Measurements from ENCODE around the gene TMEM89.

TMEM89 gene, protein sequence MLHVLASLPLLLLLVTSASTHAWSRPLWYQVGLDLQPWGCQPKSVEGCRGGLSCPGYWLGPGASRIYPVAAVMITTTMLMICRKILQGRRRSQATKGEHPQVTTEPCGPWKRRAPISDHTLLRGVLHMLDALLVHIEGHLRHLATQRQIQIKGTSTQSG

DNA sequence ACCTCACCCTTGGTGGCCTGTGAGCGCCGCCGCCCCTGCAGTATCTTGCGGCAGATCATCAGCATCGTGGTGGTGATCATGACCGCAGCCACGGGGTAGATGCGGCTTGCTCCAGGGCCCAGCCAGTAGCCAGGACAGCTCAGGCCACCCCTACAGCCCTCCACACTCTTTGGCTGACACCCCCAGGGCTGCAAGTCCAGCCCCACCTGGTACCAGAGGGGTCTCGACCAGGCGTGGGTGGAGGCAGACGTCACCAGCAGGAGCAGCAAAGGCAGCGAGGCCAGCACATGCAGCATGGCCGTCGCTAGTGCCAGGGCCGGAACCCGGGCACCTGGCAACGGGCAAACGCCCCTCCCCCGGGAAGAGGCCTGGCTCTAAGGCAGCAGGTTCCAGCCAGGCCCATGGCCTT lies at the start of gene TMEM89:
TMEM89 (minus strand) TSS at position 309 of the 409 bp plus-strand sequence; CDS start at position 296, 13 bp downstream.
- DNase-seq = no peak

DNA sequence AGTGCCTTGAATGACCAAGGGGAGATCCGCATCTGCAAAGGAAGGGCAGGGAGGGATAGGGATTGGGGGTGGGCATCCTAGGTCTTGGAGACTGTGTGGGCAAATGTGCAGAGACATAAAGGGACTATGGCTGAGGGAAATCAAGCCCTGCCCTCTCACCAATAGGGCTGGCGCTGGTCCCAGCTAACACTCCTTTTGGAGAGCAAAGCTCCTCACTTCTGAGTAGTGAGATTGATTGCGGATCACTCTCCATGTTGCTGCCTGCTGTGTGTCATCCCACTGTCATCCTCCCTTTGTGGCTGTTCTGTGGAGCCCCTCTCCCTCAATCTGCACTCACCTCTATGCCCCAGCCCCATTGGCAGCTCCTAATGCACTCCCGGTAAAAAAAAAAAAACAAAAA lies 43.4 kb upstream of the TMEM89 start:
- no peak for DNase-seq

DNA sequence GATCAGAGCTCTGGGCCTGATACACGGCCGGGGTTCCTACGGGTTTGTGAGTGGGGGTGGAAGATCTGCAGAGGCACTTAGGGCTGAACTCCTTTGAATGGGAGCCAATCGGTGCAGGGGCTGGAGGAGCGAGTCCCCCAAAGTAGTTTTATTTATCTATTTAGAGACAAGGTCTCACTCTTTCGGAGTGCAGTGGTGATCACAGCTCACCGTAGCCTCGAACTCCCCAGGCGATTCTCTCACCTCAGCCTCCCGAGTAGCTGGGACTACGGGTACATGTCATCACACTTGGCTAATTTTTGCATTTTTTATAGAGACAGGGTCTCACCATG lies 42.7 kb upstream of the TMEM89 start:
- no peak for DNase-seq

DNA sequence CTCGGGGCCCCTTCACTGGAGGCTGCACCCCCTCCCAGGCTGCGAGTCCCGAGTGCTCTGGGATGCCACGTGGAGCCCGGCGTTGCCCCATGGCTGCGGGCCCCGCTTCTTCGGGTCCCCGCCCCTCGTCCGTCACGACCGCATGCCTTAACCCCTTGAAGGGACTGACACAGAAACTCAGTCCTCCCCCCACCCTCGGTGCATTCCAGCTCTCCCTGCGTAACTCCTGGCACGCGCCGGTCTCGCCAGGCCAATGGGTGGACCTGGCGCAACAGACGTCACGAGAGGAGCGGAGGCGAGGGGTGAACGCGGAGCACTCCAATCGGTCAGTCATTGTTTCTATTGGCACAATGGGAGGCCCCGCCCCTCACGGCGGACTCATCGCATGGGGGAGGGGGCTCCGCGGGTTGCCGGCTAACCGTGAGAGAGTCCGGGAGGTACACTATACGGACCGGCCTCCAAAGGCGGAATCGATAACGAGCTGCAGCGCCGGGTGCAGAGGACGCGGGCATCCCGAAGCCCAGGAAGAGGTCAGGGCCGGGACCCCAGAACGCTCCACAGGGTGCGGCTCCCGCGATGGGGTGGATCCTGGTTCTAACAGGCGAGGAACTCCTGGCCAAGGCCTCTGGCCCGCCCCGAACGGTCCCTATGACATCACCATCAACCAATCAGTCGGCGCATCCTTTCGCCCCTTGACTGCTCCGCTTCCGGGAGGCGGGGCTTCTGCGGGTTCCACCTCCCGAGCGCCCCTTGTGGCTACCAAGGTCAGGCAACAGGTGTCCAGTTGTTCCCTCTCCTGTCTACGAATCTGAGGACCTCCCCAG lies 42.1 kb upstream of the TMEM89 start:
- DNase-seq = peak; percentile 96

DNA sequence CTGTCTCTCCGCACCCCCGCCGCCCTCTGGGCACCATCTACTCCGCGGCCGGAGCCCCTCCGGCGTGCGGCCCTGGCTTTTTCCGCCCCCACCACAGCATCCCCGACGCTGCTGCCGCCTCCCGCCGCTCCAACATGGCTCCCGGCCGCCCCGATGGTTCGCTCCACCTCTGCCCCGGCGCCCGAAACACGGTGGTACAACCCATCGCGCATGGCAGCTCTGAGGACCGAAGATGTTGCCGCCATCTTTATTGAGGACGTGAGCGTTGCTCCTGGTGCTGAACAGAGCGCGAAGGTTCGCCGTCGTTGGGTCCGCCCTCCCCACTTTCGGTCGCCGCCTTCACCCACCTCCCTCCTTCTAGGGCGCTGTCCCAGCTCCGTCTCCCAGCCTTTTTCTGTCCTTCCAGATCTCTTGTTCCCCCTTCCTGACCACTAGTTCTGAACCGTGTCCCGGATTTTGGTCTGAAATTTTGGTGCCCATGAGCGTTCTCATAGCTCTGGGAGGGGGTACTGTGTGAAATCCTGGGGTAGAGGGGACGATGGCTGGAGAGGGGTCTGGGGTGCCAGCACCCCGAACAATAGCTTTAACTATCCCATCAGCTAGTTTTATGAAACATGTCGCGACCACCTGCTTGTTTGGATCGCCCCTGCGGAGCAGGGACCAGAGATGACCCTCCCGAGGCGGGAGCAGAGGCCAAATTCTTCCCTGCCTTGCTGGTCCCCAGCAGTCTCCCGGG lies 41.4 kb upstream of the TMEM89 start, which contains the start of gene CELSR3:
CELSR3 (minus strand) TSS at position 134 of the 736 bp plus-strand sequence. CDS start 252 bp downstream, outside the sequence.
- peak; percentile 85 for DNase-seq

DNA sequence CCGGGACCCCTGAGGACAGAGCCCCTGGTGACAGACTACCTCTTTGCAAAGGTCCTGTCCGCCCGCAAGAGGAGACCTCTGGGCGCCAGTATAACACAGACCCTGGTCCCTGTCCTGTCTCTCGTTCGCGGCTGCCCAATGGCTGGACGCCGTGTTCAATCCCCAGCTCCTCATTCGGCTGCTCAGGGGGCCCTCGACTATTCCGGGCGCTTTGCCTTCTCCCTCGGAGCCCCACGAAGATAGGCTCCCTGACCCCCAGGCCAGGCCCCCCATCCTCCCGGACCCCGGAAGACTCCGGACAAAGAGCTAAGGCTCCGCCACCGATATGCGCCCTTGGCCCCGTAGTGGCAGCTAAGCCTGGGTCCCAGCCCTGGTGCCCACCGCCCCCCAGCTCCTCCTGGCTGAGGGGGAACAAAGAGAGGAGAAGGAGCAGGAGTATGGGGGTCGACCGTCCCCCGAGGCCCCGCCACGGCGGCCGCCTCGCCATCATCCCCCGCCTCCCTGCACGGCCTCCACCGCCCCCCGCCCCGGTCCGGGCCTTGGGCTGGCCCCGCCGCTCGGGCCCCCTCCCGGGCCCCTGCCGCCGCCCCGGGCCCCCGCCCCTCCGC lies 40.7 kb upstream of the TMEM89 start:
- no peak for DNase-seq

DNA sequence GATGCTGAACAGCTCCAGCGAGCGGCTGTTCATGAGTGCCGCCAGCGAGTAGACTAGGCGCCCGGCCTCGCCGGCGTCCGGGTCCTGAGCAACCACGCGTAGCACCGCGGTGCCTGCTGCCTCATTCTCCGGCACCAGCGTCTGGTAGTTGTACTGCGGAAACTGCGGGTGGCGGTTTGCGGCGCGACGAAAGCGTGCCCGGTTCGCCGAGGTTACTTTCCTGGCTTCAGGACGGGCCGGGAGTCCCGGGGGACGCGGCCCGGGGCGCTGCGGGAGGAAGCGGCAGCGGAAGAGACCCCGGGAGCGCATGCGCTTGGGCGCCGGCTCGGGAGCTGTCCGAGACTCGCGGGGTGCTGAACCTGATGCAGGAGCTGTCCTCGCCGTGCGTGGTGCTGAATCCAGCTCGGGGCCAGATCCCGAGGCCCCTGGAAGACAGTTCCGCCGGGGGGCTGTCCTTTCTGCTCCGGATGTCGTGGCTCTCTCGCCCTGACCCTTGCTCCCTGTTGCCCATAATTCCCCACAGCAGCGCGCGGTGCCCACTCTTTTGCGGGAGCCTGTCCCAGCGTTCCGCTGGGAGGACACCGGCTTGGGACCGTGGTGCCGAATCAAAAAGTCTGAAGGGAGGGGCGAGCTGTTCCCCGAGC lies 40.1 kb upstream of the TMEM89 start:
- peak; percentile 96 for DNase-seq

DNA sequence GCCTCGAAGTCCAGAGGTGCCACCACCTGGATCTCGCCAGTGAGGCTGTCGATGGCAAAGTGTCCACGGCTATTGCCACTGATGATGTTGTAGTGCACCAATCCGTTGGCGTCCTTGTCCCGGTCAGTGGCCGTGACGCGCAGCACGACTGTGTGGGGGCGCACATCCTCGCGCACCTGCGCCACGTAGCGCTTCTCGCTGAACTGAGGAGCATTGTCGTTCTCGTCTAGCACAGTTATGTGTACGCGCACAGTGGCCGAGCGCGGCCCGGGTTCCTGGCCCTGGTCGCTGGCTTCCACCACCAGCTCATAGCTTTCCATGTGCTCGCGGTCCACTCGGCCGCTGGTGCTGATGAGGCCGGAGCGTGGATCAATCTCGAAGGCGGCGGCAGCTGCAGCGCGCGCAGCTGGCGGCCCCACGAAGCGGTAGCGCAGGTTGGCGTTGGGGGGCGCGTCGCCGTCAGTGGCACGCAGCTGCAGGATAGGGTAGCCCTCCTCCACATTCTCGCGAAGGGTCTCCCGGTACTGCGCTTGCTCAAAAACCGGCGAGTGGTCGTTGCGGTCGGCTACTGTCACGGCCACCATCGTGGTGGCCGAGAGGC lies 39.3 kb upstream of the TMEM89 start:
- DNase-seq = no peak

DNA sequence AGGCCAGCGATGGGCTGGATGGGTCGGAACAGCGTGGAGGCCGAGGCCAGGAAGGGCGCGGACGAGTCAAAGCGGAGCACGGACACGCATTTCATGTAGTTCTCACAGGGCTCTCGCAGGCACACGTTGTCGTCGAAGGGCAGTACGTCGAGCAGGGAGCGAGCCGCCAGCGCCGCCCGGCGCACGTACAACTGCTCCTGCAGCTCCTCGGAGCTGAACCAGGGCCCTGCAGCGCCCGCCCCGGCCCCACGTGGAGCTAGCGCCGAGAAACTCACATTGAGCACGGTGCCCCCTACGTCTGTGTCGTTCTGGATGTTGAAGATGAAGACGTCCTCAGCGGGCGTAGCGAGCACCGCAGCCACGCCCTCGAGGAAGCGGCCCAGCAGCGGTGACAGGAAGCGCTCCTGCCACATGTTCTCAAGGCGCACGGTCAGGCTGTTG lies 35.3 kb upstream of the TMEM89 start:
- peak; percentile 65 for DNase-seq

DNA sequence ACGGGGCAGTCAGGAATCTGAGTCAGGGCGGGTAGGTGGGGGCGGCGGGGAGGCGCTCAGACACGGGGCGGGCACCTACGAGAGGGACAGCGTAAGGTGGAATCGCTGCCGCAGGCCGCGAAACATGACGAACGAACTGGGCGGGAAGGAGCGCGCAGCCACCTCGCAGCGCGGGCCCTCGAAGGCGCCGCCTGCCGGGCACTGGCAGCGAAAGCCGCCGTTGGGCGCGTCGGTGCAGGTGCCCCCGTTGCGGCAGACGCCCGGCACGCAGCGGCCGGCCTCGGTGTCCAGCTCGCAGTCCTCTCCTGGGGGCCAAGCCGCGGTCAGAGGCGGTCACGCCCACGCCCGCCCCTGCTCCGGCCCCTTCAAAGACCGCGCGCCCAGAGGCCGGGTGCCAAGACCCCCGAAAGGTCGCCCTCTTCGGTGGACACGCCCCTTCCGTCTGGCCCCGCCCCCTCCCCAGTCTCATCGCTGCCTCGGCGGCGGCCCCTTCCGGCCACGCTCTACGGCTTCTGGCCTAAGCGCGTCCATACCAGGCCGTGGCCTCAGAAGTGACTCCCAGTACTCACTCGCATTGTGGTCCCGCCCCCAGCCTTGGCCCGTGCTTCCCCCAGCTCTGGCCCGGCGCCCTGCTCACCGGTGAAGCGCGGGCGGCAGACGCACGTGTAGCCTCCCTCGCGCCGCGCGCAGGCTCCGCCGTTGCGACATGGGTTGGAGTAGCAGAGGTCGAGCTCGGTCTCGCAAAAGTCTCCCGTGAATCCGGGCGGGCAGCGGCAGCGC lies 34.7 kb upstream of the TMEM89 start:
- DNase-seq = peak; percentile 93

DNA sequence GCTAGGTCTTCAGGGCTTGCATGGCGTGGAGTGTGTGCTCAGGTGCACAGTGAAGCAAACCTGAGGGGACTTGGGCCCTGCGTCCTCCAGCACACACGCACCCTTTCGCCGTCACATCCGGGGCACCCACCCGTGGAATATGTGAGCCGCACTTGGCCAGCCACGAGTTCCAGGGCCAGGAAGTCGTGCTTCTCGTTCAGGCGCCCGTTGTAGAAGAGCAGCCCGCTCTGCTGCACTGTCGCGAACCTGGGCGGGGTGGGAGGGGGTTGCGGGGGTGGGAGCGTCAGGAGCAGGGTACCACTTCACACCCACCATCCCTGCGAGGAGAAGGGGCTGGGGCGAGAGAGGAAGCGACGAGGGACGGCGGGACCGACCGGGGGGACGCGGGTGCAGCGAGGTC lies 34.0 kb upstream of the TMEM89 start:
- DNase-seq = no peak

DNA sequence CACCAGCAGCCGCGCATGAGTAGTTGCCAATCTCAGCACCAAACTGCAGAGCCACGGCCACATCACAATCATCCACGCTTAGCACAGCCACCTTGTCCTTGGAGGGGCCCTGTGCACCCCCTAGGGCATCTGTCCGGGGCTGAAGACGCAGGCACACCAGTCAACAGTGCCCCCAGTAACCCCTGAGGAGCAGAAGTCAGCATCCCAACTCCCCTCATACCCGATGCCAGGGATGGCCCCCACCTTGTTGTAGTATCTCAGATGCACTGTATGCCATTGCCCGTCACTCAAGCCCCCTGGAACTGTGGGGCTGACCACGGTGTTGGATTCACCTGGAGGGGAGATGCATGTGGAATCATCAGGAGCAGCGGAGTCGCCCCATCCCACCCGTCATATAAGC lies 33.5 kb upstream of the TMEM89 start:
- no peak for DNase-seq

DNA sequence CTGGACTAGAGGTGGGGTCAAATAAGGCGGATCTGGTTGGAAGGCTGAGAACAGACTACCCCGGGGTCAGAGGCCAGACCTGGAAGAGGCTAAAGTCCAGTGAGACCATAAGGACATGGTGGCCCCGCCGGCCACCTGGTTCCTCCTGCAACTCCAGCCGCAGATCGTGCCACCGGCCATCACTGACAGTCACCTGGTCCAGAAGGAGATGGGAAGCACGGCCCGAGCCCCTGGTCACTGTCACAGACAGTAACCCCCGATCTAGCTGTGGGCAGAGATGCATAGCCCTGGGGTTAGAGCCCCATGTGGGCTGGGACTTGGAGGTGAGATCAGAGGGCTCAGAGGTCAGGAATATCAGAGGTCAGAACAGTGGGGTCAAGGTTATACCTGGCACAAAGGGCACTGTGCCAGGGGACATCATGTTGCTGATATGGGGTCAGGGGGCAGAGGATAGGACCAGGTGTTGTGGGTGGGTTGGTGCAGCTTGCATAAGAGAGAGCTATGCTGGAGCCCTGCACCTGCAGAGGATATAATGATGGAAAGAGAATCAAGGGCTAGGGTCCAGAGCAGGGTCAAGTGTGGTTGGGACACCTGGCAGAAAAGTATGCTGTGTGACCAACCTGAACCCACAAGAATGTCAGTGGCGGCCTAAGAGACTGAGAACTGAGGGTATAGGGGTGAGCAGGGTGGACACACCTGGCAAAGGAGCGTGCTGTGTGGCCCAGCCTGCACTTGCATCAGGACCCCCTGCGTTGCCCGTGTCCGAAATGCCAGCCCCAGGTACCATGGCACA lies 31.6 kb upstream of the TMEM89 start:
- no peak for DNase-seq

DNA sequence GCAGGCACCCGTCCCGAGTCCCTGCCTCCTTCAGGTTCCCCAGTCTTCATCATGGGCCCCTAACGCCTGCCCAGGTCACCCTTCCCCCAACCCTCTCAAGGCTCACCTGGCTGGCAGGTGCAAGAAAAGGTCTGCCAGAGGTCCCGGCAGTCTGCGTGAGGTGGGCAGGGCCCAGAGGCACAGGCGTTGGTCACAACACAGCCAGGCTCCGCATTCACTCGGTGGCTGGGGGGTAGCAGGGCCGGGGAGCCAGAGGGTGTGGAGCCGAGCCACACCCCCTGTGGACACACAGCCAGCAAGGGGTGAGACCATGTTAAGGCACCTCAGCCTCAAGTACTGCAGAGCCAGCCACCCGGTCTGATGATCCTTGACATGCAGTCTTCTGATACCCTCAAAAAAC lies 30.2 kb upstream of the TMEM89 start:
- DNase-seq = no peak

DNA sequence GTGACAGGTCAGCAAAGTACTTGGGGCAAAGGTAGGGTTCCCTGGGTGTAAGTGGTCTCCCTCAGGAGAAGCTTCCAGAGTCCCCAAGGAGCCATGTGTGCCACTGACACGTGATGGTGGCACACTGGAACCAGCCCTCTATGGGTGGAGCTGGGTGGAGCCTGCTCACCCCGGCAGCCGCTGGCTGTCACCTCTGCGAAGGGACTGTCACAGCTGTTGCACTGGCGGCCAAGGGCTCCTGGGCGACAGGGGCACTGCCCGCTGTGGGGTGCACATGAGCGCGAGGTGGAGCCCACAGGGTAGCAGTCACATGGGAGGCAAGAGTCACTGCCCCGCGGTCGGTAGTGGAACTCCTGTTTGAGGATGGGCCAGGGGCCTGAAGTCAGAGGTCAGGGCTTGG lies 29.2 kb upstream of the TMEM89 start:
- no peak for DNase-seq

DNA sequence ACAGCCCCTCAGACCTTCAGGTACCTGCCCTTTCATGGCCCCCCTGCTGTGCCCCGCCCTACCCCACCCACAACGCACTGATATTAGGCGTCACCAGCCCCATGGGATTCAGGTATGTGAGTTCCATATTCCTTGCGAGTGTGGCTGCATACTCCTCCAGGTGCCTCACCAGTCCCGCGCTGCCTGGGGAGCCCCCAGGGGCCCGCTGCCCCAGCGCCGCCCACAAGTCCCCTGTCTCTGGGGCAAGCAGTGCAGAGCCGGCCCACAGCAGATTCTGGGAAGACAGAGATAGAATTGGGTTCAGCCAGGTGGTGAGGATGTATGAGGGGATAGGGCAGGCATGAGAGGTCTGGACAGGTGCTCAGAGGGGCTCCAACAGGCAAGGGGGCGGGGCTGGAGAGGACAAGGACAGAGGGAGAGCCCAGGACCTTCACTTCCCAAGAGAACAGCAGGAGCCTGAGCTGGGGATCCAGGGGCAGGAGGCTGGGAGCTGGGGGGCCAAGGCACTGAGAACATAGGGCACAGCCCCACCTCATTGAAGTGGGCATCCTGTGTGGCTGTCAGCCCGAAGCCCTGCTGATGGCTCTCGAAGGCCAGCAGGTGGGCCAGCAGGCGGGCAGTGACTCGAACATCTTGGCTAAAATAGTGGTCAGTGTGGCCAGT lies 26.8 kb upstream of the TMEM89 start:
- no peak for DNase-seq

DNA sequence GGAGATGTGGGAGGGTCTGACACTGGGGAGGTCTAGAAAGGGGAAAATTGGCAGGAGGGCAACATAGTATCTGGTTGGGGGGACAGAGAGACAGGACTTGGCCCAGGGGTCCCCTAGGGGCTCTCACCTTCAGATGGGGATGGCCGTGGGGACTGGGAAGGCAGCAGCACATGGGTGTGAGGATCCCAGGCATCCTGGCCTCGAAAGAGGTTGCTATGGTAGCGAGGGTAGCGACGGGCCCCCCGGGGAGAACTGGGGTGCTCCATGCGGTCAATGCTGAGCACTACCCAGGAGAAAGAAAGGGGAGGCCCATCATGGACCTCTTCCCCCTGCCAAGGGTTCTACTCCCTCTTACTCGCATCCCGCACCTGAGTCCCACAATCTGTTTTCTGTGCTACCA lies 26.1 kb upstream of the TMEM89 start:
- DNase-seq = no peak

DNA sequence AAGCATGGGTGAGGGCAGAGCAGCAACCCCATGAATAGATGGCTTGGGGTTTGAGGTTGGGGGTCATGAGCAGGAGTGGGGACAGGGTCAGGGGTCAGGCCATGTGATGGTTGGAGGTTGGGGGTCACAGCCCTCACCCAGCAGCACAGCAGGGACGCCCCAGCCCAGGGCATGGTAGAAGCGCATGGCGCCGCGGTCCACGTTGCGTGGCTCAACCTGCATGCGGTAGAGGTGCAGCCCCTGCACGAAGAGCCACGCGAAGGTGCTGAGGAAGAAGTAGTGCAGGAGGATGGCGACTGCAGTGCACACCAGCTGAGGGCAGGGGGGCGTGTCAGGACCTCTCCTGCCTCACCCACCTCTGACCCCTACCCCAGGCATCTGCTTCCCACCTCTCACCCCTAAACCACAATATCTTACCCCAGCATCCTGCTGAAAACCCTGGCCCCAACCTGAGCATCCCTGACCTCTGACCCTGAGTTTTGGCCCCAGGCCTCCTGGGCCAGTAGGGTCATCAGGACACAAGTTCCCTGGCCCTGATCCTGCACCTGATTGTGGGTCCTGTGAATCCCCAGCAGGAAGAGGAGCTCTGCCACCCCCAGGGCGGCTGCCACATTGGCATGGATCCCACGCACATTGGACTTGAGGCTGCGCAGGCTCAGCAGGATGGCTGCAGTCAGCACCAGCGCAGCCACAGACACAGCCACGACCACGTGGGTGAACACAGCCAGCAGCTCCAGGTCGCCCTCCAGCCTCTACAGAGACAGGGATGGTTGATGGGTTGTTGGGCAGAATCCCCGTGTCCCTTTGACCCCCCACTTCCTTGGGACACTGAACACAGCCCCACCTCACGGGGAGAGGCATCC lies 23.6 kb upstream of the TMEM89 start:
- DNase-seq = no peak

DNA sequence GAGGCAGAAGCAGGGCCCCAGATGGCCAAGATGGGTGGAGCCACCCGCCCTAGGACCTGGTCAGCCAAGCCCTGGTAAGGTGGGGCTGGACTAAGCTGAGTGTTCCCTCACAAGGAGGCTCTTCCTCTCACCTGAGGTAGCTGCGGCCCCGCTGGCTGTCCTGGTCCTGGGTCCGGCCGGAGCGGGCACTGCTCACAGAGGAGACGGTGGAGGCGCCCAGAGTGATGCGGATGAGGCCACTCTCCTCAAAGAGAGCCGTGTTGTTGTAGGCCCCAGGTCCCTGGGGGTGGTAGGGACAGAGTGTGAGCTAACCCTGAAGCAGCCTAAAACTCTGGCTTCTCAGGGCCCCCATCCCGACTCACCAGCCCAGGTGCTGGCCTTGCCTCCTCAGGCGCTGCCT lies 21.0 kb upstream of the TMEM89 start:
- no peak for DNase-seq
